T-cell (primary cell): ENCODE results near the gene KTN1. TPM values are rescaled to one million over a fixed set of nuclear protein-coding genes. Genes with fewer than 3 reads are reported as not detected.

Source experiments
- ATAC-seq, 4 experiments: fragments of 200-7000 bp in 3 of 4; fragments of 150-1000 bp in 1 of 4; cut with Tn5 transposase; replicated peaks in 1 of 4; 1 replicate in 3 of 4; 2 replicates in 1 of 4; pipeline ENCODE4 v1.10.0; 2021; ENCODE audit warnings: moderate library complexity in 3 of 4, mild to moderate bottlenecking in 2 of 4, moderate number of reproducible peaks in 1 of 4
- CTCF ChIA-PET, 2 donors: fragments of 300-600 bp; sonication (Branson Sonifier 250); formaldehyde crosslinking; loops; one replicate each; lab custom pipeline; 2022; ENCODE audit warnings: antibody characterized with exemption in 2 of 2; lab: Charles Lee
- POLR2A ChIA-PET, 2 donors: fragments of 300-600 bp; sonication (Branson Sonifier 250); formaldehyde crosslinking; loops; one replicate each; lab custom pipeline; 2022; ENCODE audit warnings: antibody characterized with exemption in 2 of 2; lab: Charles Lee
- DNase-seq, 35 experiments: peaks; one replicate each; pipeline versions ENCODE4 v3.0.0 to v3.0.0-alpha.2; 2013 to 2023
- H3K27ac ChIP-seq: one replicate; pipeline ENCODE4 v1.5.1; 2013; ENCODE audit warnings: low read length
- H3K27me3 ChIP-seq, 2 experiments: replicated peaks in 1 of 2; 1 replicate in 1 of 2; 2 replicates in 1 of 2; pipeline versions ENCODE4 v1.6.1 to v1.7.0; 2013; ENCODE audit warnings: low read length in 1 of 2, mixed read lengths in 1 of 2; ENCODE audit not compliant: control insufficient read depth in 2 of 2, insufficient read depth in 2 of 2; ENCODE audit errors: extremely low read depth in 1 of 2
- H3K36me3 ChIP-seq, 2 donors: 1 replicate in 1 of 2; 2 replicates in 1 of 2; pipeline versions ENCODE4 v1.6.1 to v1.7.0; 2013; ENCODE audit warnings: low read length in 1 of 2; ENCODE audit not compliant: control insufficient read depth in 2 of 2, insufficient read depth in 1 of 2; ENCODE audit errors: extremely low read depth in 1 of 2
- H3K4me1 ChIP-seq, 2 experiments: 1 replicate in 1 of 2; 2 replicates in 1 of 2; pipeline versions ENCODE4 v1.6.1 to v1.7.0; 2013; ENCODE audit warnings: low read length in 2 of 2, mixed read lengths in 1 of 2; ENCODE audit not compliant: insufficient read depth in 2 of 2, control insufficient read depth in 1 of 2; ENCODE audit errors: extremely low read depth in 1 of 2
- H3K4me3 ChIP-seq, 2 donors: 1 replicate in 1 of 2; 2 replicates in 1 of 2; pipeline versions ENCODE4 v1.5.1 to v1.7.0; 2013; ENCODE audit warnings: mild to moderate bottlenecking in 2 of 2, low read length in 1 of 2, moderate library complexity in 1 of 2; ENCODE audit not compliant: control insufficient read depth in 1 of 2; ENCODE audit errors: extremely low read depth in 1 of 2
- H3K9me3 ChIP-seq: 2 replicates; pipeline ENCODE4 v1.7.0; 2013
- H3K27ac Mint-ChIP-seq, 2 donors: one replicate each; pipeline ENCODE4 v1.8.0; 2020 to 2021; ENCODE audit warnings: mild to moderate bottlenecking in 2 of 2, mixed read lengths in 2 of 2
- H3K27me3 Mint-ChIP-seq, 2 donors: one replicate each; pipeline ENCODE4 v1.8.0; 2021 to 2022; ENCODE audit warnings: mixed read lengths in 2 of 2
- H3K36me3 Mint-ChIP-seq: one replicate; pipeline ENCODE4 v1.8.0; 2021; ENCODE audit warnings: mixed read lengths
- H3K4me1 Mint-ChIP-seq, 3 donors: one replicate each; pipeline ENCODE4 v1.8.0; 2020 to 2022; ENCODE audit warnings: mixed read lengths in 3 of 3, mild to moderate bottlenecking in 1 of 3
- H3K4me3 Mint-ChIP-seq, 3 donors: one replicate each; pipeline ENCODE4 v1.8.0; 2020 to 2022; ENCODE audit warnings: mild to moderate bottlenecking in 3 of 3, mixed read lengths in 3 of 3, moderate library complexity in 3 of 3
- H3K9me3 Mint-ChIP-seq, 3 donors: one replicate each; pipeline ENCODE4 v1.8.0; 2020 to 2022; ENCODE audit warnings: mixed read lengths in 3 of 3
- WGBS: methylation state at CpG from one replicate; pipeline ENCODE4 v1.1.5; 2013; ENCODE audit warnings: missing lambda C conversion rate; ENCODE audit not compliant: insufficient coverage; 5-methylcytosine and 5-hydroxymethylcytosine counted together
- total RNA-seq, 35 experiments: library from RNA in 6 of 35; stranded (reverse) in 6 of 35; fragments of 120-200 nt in 1 of 35; gene quantifications; one replicate each; pipeline versions ENCODE4 v1.2.1 to v1.2.4 and lab custom pipeline; 2013 to 2026

The KTN1 gene
- total RNA-seq, 5 donors from 2014 or later (not counting 1 experiment from before 2014, with no cell fraction given): 82.5 to 109 (median 85.4) TPM

- Histone ChIP-seq H3K27me3 (no peaks in the 10 kb centered on the region), H3K27ac (no peak overlapping the region), H3K4me3 (no peak overlapping the region), H3K9me3 (no peaks in the 10 kb centered on the region), H3K4me1 (no peaks in the 10 kb centered on the region), H3K36me3 (peaks cover 4 to 58% of the 10 kb centered on the region in 2 donors)
- peaks cover 70% of the 10 kb centered on the region for H3K36me3 Mint-ChIP-seq
- CTCF ChIA-PET: interaction anchor here (0.5 to 0.7 kb wide), 3 partner anchors 112 to 853 kb away, joined by 3 to 4 read pairs (median 3); no protein-coding TSS in a partner anchor
- no peak overlapping the region for H3K4me3 Mint-ChIP-seq
- no peaks in the 10 kb centered on the region for H3K27me3 Mint-ChIP-seq
- peak overlapping the region in 1 of 2 donors; percentile 13 for H3K27ac Mint-ChIP-seq
- POLR2A ChIA-PET: no interaction called here
- ATAC-seq (no peak), DNase-seq (no peak)
- peaks cover 7 to 21% (median 14%) of the 10 kb centered on the region in 3 donors for H3K4me1 Mint-ChIP-seq
- H3K9me3 Mint-ChIP-seq: no peaks in the 10 kb centered on the region
- WGBS: no CpG with 5 or more reads among the region's 4 CpGs
These were observed 46.1 kb downstream of the KTN1 start for GRCh38 chr14:55626131-55626530.

DNA sequence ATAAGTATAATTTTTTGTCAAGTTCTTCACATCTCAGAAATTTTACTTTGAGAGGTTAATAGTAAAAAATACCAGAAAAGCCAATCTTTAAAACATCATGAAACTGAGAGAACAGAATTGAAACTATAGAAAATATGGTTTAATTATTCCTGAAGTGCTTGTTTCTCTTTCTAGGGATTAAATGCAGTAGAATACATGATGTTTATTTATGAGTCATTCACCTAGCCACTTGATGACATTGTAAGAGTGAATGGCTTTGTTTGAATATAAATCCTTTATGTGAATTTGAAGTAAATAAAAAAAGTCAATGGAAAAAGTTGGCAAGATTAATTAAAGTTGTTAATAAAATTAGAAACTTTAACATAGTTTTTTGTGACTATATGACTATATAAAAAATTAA, 48.4 kb downstream of the KTN1 start:
- peaks cover 61% of the 10 kb centered on the region for H3K36me3 Mint-ChIP-seq
- peaks cover 7 to 19% (median 13%) of the 10 kb centered on the region in 3 donors for H3K4me1 Mint-ChIP-seq
- Histone ChIP-seq H3K4me3 (no peak overlapping the region), H3K36me3 (peaks cover 4 to 45% of the 10 kb centered on the region in 2 donors), H3K27me3 (no peaks in the 10 kb centered on the region), H3K27ac (no peak overlapping the region), H3K9me3 (no peaks in the 10 kb centered on the region), H3K4me1 (no peaks in the 10 kb centered on the region)
- ATAC-seq (no peak), DNase-seq (no peak)
- no peaks in the 10 kb centered on the region for H3K9me3 Mint-ChIP-seq
- H3K27ac Mint-ChIP-seq: no peak overlapping the region
- CTCF ChIA-PET: no interaction called here
- no peaks in the 10 kb centered on the region for H3K27me3 Mint-ChIP-seq
- H3K4me3 Mint-ChIP-seq: no peak overlapping the region
- POLR2A ChIA-PET: no interaction called here

GRCh38 chr14:55638665-55639064, 58.7 kb downstream of the KTN1 start:
- H3K9me3 ChIP-seq: no peaks in the 10 kb centered on the region
- H3K27ac Mint-ChIP-seq: no peak overlapping the region
- no peaks in the 10 kb centered on the region for H3K9me3 Mint-ChIP-seq
- no CpG with 5 or more reads among the region's 1 CpG for WGBS
- ChIA-PET CTCF (interaction anchor here (0.8 to 1.4 kb wide), 2 partner anchors 14 to 57 kb away, joined by 3 to 9 read pairs; no protein-coding TSS in a partner anchor), POLR2A (no interaction called here)
- DNase-seq (no peak), ATAC-seq (no peak)
- H3K36me3 Mint-ChIP-seq: peaks cover 66% of the 10 kb centered on the region
- H3K36me3 ChIP-seq: peaks cover 7 to 78% of the 10 kb centered on the region in 2 donors
- no peaks in the 10 kb centered on the region for H3K27me3 Mint-ChIP-seq
- H3K27me3 ChIP-seq: no peaks in the 10 kb centered on the region
- no peak overlapping the region for H3K27ac ChIP-seq
- H3K4me3 ChIP-seq: no peak overlapping the region
- no peaks in the 10 kb centered on the region for H3K4me1 ChIP-seq
- peaks cover 0 to 2% (median 0%) of the 10 kb centered on the region in 3 donors for H3K4me1 Mint-ChIP-seq
- no peak overlapping the region for H3K4me3 Mint-ChIP-seq

DNA sequence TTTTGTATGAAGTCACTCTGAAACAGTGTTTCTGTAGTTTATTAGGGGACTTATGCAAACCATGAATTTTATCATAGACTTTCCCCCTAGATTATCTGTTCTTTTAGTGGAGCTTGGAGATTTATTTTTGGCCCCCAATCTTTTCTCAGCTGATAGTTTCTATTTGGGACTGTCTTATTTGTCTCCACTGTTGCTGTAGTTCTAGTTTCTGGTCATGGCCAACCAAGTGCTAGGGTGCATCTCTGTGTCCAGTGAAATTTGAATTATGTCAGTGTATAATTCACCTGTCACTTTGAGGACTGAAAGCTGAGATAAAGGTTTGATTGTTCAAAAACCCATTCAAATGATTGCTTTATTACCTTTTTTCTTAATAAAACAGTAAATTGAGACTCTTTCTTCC, 61.3 kb downstream of the KTN1 start:
- DNase-seq (no peak), ATAC-seq (no peak)
- H3K36me3 Mint-ChIP-seq: peaks cover 67% of the 10 kb centered on the region
- Histone ChIP-seq H3K9me3 (no peaks in the 10 kb centered on the region), H3K4me1 (no peaks in the 10 kb centered on the region), H3K36me3 (peaks cover 7 to 59% of the 10 kb centered on the region in 2 donors), H3K27ac (no peak overlapping the region), H3K27me3 (no peaks in the 10 kb centered on the region), H3K4me3 (no peak overlapping the region)
- no peaks in the 10 kb centered on the region for H3K27me3 Mint-ChIP-seq
- ChIA-PET POLR2A (no interaction called here), CTCF (interaction anchor here in 1 of 2 donors (0.5 kb wide), 2 partner anchors 211 to 1841 kb away, joined by 3 to 6 read pairs; no protein-coding TSS in a partner anchor)
- no peak overlapping the region for H3K4me3 Mint-ChIP-seq
- H3K4me1 Mint-ChIP-seq: peaks cover 4 to 8% (median 5%) of the 10 kb centered on the region in 3 donors
- no peaks in the 10 kb centered on the region for H3K9me3 Mint-ChIP-seq
- H3K27ac Mint-ChIP-seq: no peak overlapping the region

DNA sequence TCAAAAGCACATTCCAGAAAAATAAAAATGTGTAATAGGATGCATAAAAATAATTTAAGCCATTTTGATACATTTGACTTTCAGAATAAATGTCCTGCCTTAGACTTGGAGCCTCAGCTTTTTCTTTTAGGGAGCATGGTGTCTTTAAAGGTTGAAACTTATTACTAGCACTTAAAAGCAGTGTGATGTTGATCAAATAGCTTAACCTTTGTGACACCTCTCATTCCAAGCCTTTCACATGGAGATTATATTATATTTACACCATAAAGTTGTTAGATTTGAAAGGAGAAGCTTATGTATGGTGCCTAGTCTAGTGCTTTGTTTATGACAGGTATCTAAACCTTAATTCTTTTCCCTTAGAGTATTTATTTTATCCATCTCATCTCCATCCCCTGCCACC, 61.9 kb downstream of the KTN1 start:
- H3K4me1 ChIP-seq: no peaks in the 10 kb centered on the region
- H3K36me3 Mint-ChIP-seq: peaks cover 64% of the 10 kb centered on the region
- H3K27ac Mint-ChIP-seq: no peak overlapping the region
- no peaks in the 10 kb centered on the region for H3K9me3 ChIP-seq
- CTCF ChIA-PET: no interaction called here
- no peak overlapping the region for H3K4me3 Mint-ChIP-seq
- no peak for DNase-seq
- peaks cover 4 to 8% (median 5%) of the 10 kb centered on the region in 3 donors for H3K4me1 Mint-ChIP-seq
- no peak for ATAC-seq
- no peak overlapping the region for H3K4me3 ChIP-seq
- H3K27me3 ChIP-seq: no peaks in the 10 kb centered on the region
- no peaks in the 10 kb centered on the region for H3K9me3 Mint-ChIP-seq
- peaks cover 7 to 53% of the 10 kb centered on the region in 2 donors for H3K36me3 ChIP-seq
- POLR2A ChIA-PET: interaction anchor here (0.5 kb wide), 2 partner anchors 24 to 38 kb away, joined by 4 read pairs; no protein-coding TSS in a partner anchor
- no peaks in the 10 kb centered on the region for H3K27me3 Mint-ChIP-seq
- no peak overlapping the region for H3K27ac ChIP-seq

- Mint-ChIP-seq H3K4me3 (no peak overlapping the region), H3K9me3 (no peaks in the 10 kb centered on the region), H3K4me1 (peaks cover 4 to 8% (median 5%) of the 10 kb centered on the region in 3 donors), H3K27ac (peak overlapping the region in 1 of 2 donors; percentile 35), H3K36me3 (peaks cover 64% of the 10 kb centered on the region), H3K27me3 (no peaks in the 10 kb centered on the region)
- Histone ChIP-seq H3K4me3 (no peak overlapping the region), H3K4me1 (no peaks in the 10 kb centered on the region), H3K36me3 (peaks cover 11 to 45% of the 10 kb centered on the region in 2 donors), H3K27ac (no peak overlapping the region), H3K9me3 (no peaks in the 10 kb centered on the region), H3K27me3 (no peaks in the 10 kb centered on the region)
- POLR2A ChIA-PET: no interaction called here
- 93% methylated on average over 1 of the region's 1 CpG for WGBS
- CTCF ChIA-PET: no interaction called here
- ATAC-seq (no peak), DNase-seq (no peak)
These were observed 65.1 kb downstream of the KTN1 start for GRCh38 chr14:55645145-55645544.
